Calu3 (cell line): ENCODE data around the gene FGF9. TPM values are rescaled to one million over a fixed set of nuclear protein-coding genes. Genes with fewer than 3 reads are reported as not detected.

Experiments used
- BruUV-seq: library from RNA; stranded (reverse); fragments of 400-500 nt; replicated peaks from 2 replicates; lab custom pipeline; 2021; lab: Mats Ljungman, UMichigan
- CTCF ChIA-PET: fragments of 300-600 bp; sonication (Branson Sonifier 250); formaldehyde crosslinking; loops from one replicate; lab custom pipeline; 2022; ENCODE audit warnings: antibody characterized with exemption; lab: Charles Lee
- DNase-seq: peaks from one replicate; pipeline ENCODE4 v3.0.0; 2022
- H3K27ac Mint-ChIP-seq: one replicate; pipeline ENCODE4 v1.8.0; 2022; ENCODE audit warnings: mixed read lengths; ENCODE audit not compliant: unreplicated experiment
- H3K27me3 Mint-ChIP-seq: one replicate; pipeline ENCODE4 v1.8.0; 2022; ENCODE audit warnings: mixed read lengths; ENCODE audit not compliant: unreplicated experiment
- H3K36me3 Mint-ChIP-seq: one replicate; pipeline ENCODE4 v1.8.0; 2022; ENCODE audit warnings: mild to moderate bottlenecking, moderate library complexity, mixed read lengths; ENCODE audit not compliant: insufficient read depth, unreplicated experiment
- H3K4me1 Mint-ChIP-seq: one replicate; pipeline ENCODE4 v1.8.0; 2022; ENCODE audit warnings: mild to moderate bottlenecking, low read depth, mixed read lengths; ENCODE audit not compliant: unreplicated experiment
- H3K4me3 Mint-ChIP-seq: one replicate; pipeline ENCODE4 v1.8.0; 2022; ENCODE audit warnings: mild to moderate bottlenecking, low read depth, moderate library complexity, mixed read lengths; ENCODE audit not compliant: unreplicated experiment
- H3K9me3 Mint-ChIP-seq: one replicate; pipeline ENCODE4 v1.8.0; 2022; ENCODE audit warnings: low read depth, mixed read lengths; ENCODE audit not compliant: unreplicated experiment
- CTCF ChIP-seq: fragments of 200-600 bp; IDR thresholded peaks from one replicate; pipeline ENCODE4 v1.8.0; 2022; ENCODE audit warnings: antibody characterized with exemption; ENCODE audit not compliant: unreplicated experiment
- intact Hi-C: fragments of 100-400 bp; cut with micrococcal nuclease; formaldehyde crosslinking; loops from one replicate; pipeline ENCODE4 v1.10.0; 2022; ENCODE audit not compliant: unreplicated experiment
- total RNA-seq: library from RNA; stranded (reverse); gene quantifications from 2 replicates; pipeline ENCODE4 v1.2.3, GENCODE V29; 2022

Gene FGF9
- total RNA-seq, 1 experiment from 2014 or later: not detected

GRCh38 chr13:21694831-21695230 lies 24.0 kb downstream of the FGF9 start:
- no peaks in the 10 kb centered on the region for H3K4me1 Mint-ChIP-seq
- peaks cover 50% of the 10 kb centered on the region for H3K27me3 Mint-ChIP-seq
- no peak overlapping the region for H3K27ac Mint-ChIP-seq
- no peak for TF ChIP-seq CTCF
- no peaks in the 10 kb centered on the region for H3K9me3 Mint-ChIP-seq
- H3K36me3 Mint-ChIP-seq: no peaks in the 10 kb centered on the region
- DNase-seq: no peak
- H3K4me3 Mint-ChIP-seq: no peak overlapping the region
- intact Hi-C loops: no loop called here
- CTCF ChIA-PET: interaction anchor here (0.7 kb wide), 1 partner anchor 24 kb away, joined by 4 read pairs; the partner anchor contains the start of gene FGF9
- no TSS peak for BruUV-seq

GRCh38 chr13:21695546-21695945 lies 24.7 kb downstream of the FGF9 start:
- Mint-ChIP-seq H3K27me3 (peaks cover 43% of the 10 kb centered on the region), H3K27ac (no peak overlapping the region), H3K36me3 (no peaks in the 10 kb centered on the region), H3K4me3 (no peak overlapping the region), H3K4me1 (no peaks in the 10 kb centered on the region), H3K9me3 (no peaks in the 10 kb centered on the region)
- no peak for DNase-seq
- intact Hi-C loops: no loop called here
- no peak for TF ChIP-seq CTCF
- BruUV-seq: no TSS peak
- CTCF ChIA-PET: no interaction called here

GRCh38 chr13:21696865-21697448 lies 26.1 kb downstream of the FGF9 start:
- Mint-ChIP-seq H3K27ac (no peak overlapping the region), H3K4me3 (no peak overlapping the region), H3K27me3 (peaks cover 30% of the 10 kb centered on the region), H3K36me3 (no peaks in the 10 kb centered on the region), H3K4me1 (no peaks in the 10 kb centered on the region), H3K9me3 (no peaks in the 10 kb centered on the region)
- intact Hi-C loops: no loop called here
- no peak for TF ChIP-seq CTCF
- no peak for DNase-seq
- CTCF ChIA-PET: no interaction called here
- BruUV-seq: no TSS peak

GRCh38 chr13:21698817-21699679 lies 28.2 kb downstream of the FGF9 start:
- peaks cover 9% of the 10 kb centered on the region for H3K27me3 Mint-ChIP-seq
- intact Hi-C loops: no loop called here
- no peak overlapping the region for H3K27ac Mint-ChIP-seq
- no peak overlapping the region for H3K4me3 Mint-ChIP-seq
- CTCF ChIA-PET: no interaction called here
- H3K4me1 Mint-ChIP-seq: no peaks in the 10 kb centered on the region
- BruUV-seq: no TSS peak
- no peaks in the 10 kb centered on the region for H3K9me3 Mint-ChIP-seq
- TF ChIP-seq CTCF: no peak
- no peaks in the 10 kb centered on the region for H3K36me3 Mint-ChIP-seq
- DNase-seq: no peak
